SK-N-MC (cell line): ENCODE data around the gene STMND1.
A peak's percentile ranks its signal among the peaks of the same experiment; 100 is the strongest.

ENCODE experiments used
- DNase-seq: peaks from one replicate; pipeline ENCODE4 v3.0.0-alpha.2; 2011; ENCODE audit warnings: low read depth, low spot score
- H3K27ac ChIP-seq: fragments of 200-600 bp; sonication (generic); 2 replicates; pipeline ENCODE4 v1.5.1; 2016; ENCODE audit warnings: mixed run types
- H3K36me3 ChIP-seq: fragments of 200-600 bp; sonication (generic); 2 replicates; pipeline ENCODE4 v1.6.1; 2017; ENCODE audit warnings: antibody characterized with exemption, low read length, mixed read lengths; ENCODE audit not compliant: insufficient read depth
- H3K4me3 ChIP-seq: fragments of 200-600 bp; sonication (generic); 2 replicates; pipeline ENCODE4 v1.5.1; 2016
- H3K9ac ChIP-seq: fragments of 200-600 bp; sonication (generic); 2 replicates; pipeline ENCODE4 v1.8.0; 2017; ENCODE audit warnings: mixed run types, mixed read lengths; ENCODE audit not compliant: insufficient read length
- H3K9me3 ChIP-seq: fragments of 200-600 bp; sonication (generic); 2 replicates; pipeline ENCODE4 v1.6.1; 2017; ENCODE audit warnings: low read depth, mild to moderate bottlenecking, antibody characterized with exemption, low read length, moderate library complexity, mixed read lengths
- EZH2 ChIP-seq: fragments of 200-600 bp; sonication (generic); IDR thresholded peaks from one replicate; pipeline ENCODE4 v1.6.1; 2017; ENCODE audit warnings: antibody characterized with exemption
- FOXP2 ChIP-seq: optimal IDR thresholded peaks from 2 replicates; pipeline ENCODE3; 2011; ENCODE audit warnings: mild to moderate bottlenecking, moderate library complexity; ENCODE audit not compliant: insufficient read depth; ENCODE audit errors: extremely low read length, control extremely low read depth
- POLR2AphosphoS5 ChIP-seq: IDR thresholded peaks from 2 replicates; pipeline ENCODE4 v1.6.1; 2012; ENCODE audit warnings: mild to moderate bottlenecking, low read depth, low read length, borderline replicate concordance

The STMND1 gene

DNA sequence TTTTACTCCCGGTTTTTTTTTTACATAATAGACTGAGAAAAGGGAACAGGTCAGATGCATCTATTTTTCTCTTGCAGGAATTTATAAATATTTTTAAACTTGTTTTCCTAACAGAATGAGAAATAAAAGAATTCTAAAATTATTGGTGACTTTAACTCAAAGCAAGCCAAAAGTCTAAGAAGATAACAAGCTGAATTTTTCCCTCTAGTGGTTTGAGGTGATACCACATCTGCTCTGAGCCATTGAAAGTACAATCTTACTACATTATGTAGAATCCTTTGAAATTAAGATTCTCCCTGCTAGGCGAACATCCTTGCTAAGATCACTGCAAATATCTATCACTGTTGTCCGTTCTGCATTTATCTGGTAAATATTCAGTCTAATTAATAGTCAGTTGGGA lies 10.7 kb upstream of the STMND1 start:
- Histone ChIP-seq H3K36me3 (no peaks in the 10 kb centered on the region), H3K27ac (no peak overlapping the region), H3K9me3 (no peaks in the 10 kb centered on the region; the same call in 1 of the 2 replicates), H3K9ac (no peak overlapping the region), H3K4me3 (no peak overlapping the region)
- TF ChIP-seq FOXP2 (no peak), EZH2 (no peak), POLR2AphosphoS5 (no peak)
- no peak for DNase-seq

DNA sequence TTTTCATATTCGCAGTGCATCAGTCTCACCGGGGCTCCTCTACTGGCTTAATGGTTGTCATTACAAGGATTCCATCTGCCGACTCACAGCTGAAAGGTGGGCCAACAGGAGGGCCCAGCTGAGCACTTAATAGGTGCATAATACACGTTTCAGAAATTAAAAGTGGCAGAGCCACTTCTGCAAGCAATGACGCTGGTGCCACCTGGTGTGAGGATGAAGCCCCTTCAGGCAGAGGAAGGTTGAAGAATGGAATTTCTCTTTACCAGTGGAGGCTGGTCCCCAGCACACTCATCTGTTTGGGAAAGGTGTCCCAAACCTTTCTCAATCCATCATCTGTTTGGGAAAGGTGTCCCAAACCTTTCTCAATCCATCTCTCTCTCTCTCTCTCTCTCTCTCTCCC lies 8.2 kb upstream of the STMND1 start:
- Histone ChIP-seq H3K9me3 (no peaks in the 10 kb centered on the region; the same call in 1 of the 2 replicates), H3K27ac (no peak overlapping the region), H3K36me3 (no peaks in the 10 kb centered on the region), H3K9ac (no peak overlapping the region), H3K4me3 (no peak overlapping the region)
- TF ChIP-seq FOXP2 = no peak
- TF ChIP-seq EZH2 = no peak
- no peak for DNase-seq

DNA sequence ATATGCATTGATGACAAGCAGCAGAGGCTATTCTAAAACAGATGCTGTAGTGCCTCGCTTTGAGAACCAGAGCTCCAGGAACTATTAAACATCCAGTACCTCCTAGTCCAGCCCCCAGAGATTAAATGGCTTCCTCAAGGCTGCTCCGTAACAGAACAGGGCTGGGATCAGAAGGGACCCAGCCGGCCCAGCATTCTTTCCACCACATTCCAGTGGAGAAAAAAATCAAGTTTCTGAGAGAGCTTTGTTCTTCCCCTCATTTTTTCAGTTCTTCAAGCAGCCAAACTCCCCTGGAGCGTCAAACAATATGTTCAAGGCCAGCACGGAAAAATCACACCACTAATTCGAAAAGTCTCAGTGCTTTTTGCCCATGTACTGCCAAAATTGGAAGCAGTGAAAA lies 5.8 kb upstream of the STMND1 start:
- Histone ChIP-seq H3K36me3 (no peaks in the 10 kb centered on the region), H3K4me3 (no peak overlapping the region), H3K9ac (no peak overlapping the region), H3K27ac (no peak overlapping the region), H3K9me3 (no peaks in the 10 kb centered on the region)
- no peak for DNase-seq
- TF ChIP-seq FOXP2 (no peak), EZH2 (no peak), POLR2AphosphoS5 (no peak)

DNA sequence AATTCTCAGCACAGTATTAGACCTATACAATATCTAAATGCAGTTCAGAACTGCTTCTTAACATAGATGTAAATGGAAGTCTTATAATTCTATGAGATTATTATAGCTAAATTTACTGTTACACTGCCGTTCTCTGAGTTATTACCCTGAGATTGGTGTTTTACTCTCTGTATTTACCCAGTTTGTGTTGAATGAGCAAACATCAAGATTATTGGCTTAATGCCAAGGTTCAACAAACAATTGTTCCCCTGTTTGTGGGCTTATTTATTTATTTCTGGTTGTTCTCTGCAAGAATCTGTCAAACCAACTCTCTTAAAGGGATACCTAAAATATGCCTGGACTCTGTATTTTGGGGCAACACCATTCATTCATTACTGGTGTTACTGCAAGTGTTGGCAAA lies 5.2 kb upstream of the STMND1 start:
- H3K9me3 ChIP-seq = no peaks in the 10 kb centered on the region
- H3K27ac ChIP-seq = no peak overlapping the region
- H3K36me3 ChIP-seq = no peaks in the 10 kb centered on the region
- no peak overlapping the region for H3K9ac ChIP-seq
- H3K4me3 ChIP-seq = no peak overlapping the region
- TF ChIP-seq FOXP2 (no peak), POLR2AphosphoS5 (no peak), EZH2 (no peak)
- DNase-seq = no peak

DNA sequence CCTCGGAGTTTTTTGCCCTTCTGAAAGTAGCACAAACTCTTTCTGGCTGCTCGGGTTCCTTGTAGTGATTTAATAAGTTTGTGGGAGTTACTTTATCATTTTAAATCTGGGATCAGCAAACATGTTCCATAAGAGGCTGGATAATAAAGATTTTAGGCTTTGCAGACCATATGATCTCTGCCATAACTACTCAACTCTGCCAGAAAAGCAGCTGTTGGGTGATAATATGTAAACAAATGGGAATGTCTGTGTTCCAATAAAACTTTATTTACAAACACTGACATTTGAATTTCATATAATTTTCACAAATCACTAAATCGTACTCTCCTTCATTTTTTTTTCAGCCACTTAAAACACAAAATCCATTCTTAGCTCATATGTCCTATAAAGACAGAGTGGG lies 3.9 kb upstream of the STMND1 start:
- Histone ChIP-seq H3K9ac (no peak overlapping the region), H3K36me3 (no peaks in the 10 kb centered on the region), H3K4me3 (no peak overlapping the region), H3K27ac (no peak overlapping the region), H3K9me3 (no peaks in the 10 kb centered on the region)
- no peak for DNase-seq
- TF ChIP-seq POLR2AphosphoS5 (no peak), FOXP2 (no peak), EZH2 (no peak)

DNA sequence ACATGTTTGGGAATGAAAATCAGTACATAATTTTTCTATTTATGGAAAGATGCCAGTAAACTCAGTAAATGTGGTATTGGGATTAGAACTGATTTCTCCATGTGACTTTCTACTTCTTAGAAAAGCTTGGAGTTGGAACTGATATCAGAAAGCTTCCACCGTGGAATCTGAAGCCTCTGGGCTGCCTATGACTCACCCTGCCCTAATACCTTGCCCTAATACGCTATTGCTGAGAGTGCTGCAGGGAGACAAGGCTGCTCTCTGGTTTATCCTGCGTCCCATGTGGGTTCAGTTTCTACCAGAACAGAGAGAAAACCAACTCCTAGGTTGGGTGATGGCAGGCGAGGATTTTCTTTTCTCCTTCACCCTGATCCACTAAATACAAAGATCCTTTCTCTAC lies 3.3 kb upstream of the STMND1 start:
- Histone ChIP-seq H3K4me3 (no peak overlapping the region), H3K9ac (no peak overlapping the region), H3K9me3 (no peaks in the 10 kb centered on the region), H3K36me3 (no peaks in the 10 kb centered on the region), H3K27ac (peak overlapping the region; percentile 49)
- no peak for DNase-seq
- no peak for TF ChIP-seq FOXP2
- TF ChIP-seq EZH2 = no peak
- TF ChIP-seq POLR2AphosphoS5 = no peak

DNA sequence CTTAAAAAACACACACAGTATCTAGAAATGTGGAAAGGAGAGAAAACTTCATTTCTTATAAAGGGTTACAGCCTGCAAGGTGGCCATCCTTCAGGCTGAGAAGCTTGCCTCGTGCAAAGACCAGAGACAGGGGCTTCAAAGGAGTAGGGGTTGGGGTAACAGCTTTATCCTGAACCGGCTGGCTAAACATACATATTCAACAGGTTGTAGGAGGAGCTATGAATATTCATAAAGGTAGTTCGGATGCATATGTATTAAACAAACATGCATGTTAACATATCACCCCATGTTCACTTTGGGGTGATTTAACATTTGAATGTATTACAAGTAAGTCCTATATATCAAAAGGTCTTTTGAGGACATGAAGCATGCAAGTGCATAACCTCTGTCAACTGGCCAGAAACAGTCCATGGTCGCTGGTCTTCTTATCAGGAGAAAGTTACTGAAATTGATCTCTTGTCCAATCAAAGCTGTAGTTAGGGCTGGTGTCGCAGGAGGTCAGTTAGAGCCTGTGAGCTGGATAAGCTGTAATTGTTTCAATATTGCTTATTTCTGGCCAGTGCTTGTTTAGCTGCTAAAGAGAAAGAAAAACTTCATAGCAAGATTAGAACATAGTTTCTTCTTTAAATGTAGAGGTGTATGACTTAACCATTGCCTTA lies 2.3 kb upstream of the STMND1 start:
- no peaks in the 10 kb centered on the region for H3K9me3 ChIP-seq
- H3K9ac ChIP-seq = no peak overlapping the region
- no peak overlapping the region for H3K4me3 ChIP-seq

DNA sequence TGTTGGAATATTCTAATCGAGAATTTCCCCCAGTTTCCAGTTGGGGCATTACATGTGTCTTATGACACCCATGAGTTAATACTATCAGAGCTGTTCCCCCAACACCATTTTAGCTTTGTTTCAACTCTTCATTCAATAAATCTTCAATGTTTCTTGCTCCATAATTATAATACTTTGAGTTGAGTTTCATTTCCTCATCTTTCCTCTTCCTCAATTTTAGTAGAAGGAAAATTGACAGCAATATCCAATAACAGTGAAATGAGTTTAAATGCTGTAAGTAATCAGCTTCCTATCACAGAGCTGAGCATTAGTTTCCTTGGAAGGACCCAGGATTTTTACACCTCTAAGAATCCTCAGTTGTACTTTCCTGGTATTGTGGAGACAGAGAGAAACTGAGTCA lies 1.0 kb upstream of the STMND1 start:
- Histone ChIP-seq H3K9ac (no peak overlapping the region), H3K9me3 (no peaks in the 10 kb centered on the region), H3K27ac (no peak overlapping the region), H3K36me3 (no peaks in the 10 kb centered on the region), H3K4me3 (no peak overlapping the region)
- DNase-seq = no peak
- TF ChIP-seq FOXP2 = no peak
- no peak for TF ChIP-seq EZH2
- TF ChIP-seq POLR2AphosphoS5 = no peak

More for the DNA sequence above, 2.3 kb upstream of the STMND1 start:
- no peak for DNase-seq
- no peak overlapping the region for H3K27ac ChIP-seq
- TF ChIP-seq POLR2AphosphoS5 (no peak), EZH2 (no peak), FOXP2 (no peak)
- no peaks in the 10 kb centered on the region for H3K36me3 ChIP-seq
